ENCODE results near the gene POGK.

The POGK gene

DNA sequence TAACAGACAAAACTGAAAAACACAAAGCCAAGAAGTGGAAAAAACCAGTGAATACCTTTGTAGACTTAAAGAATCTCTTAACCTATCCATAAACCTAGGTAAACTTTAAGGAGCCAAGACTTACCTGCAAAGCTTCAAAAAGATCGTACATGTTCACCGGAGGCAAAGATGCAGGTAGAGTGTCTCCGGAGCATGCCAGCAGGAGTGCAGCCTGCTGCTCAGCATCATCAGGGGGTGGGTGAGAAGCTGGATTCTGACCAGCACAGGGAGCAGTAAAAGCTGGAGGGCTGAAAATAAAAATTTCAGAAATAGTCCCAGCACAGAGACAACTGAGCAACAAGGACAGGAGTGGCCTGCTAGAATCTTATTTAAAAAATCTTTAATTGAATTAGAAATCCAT lies 18.7 kb downstream of the POGK start:
- TF ChIP-seq, protein P1, sequence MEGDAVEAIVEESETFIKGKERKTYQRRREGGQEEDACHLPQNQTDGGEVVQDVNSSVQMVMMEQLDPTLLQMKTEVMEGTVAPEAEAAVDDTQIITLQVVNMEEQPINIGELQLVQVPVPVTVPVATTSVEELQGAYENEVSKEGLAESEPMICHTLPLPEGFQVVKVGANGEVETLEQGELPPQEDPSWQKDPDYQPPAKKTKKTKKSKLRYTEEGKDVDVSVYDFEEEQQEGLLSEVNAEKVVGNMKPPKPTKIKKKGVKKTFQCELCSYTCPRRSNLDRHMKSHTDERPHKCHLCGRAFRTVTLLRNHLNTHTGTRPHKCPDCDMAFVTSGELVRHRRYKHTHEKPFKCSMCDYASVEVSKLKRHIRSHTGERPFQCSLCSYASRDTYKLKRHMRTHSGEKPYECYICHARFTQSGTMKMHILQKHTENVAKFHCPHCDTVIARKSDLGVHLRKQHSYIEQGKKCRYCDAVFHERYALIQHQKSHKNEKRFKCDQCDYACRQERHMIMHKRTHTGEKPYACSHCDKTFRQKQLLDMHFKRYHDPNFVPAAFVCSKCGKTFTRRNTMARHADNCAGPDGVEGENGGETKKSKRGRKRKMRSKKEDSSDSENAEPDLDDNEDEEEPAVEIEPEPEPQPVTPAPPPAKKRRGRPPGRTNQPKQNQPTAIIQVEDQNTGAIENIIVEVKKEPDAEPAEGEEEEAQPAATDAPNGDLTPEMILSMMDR (conservative IDR thresholded peaks at IDR 0.05; ENCODE audit: low read length), result no peak
- DNase-seq (ENCODE audit: low read depth), result no peak

DNA sequence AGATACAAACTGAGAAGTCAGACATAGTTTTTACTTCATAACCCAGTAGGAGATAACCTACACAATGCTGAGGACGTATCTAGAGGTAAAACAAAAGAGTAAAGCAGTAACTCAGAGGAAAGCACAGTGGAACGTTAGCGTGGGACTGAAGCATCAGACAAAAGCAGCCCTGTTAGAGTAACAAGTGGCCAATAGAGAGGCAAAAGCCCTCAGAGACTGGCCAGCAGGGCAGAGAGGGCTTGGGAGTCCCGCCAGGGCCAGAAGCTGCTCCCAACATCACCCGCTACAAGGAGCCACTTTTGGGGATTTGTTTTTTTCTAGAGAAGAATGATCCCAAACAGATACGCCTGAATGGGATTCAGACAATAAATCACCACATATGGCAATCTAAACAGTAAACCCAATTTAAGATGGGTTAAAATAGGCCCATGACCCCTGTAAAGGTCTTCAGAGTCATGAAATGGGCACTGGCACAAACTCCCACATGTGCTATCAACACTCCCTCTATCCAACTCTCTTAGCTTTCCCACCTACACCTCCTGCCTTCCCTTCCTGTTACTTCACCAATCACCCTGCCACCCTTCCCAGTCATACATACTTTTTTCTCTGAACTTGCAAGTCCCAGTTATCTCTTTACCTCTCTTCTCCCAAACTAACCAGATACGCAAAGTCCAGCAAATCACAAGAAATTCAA lies 19.6 kb downstream of the POGK start:
- H3K4me3 ChIP-seq (ENCODE audit: low read length), result no peak overlapping the region
- no peak for DNase-seq (ENCODE audit: low read depth)
- TF ChIP-seq, protein P1 (conservative IDR thresholded peaks at IDR 0.05; ENCODE audit: low read length), result no peak

More for the DNA sequence above, 18.7 kb downstream of the POGK start:
- no peak overlapping the region for H3K4me3 ChIP-seq (ENCODE audit: low read length)

DNA sequence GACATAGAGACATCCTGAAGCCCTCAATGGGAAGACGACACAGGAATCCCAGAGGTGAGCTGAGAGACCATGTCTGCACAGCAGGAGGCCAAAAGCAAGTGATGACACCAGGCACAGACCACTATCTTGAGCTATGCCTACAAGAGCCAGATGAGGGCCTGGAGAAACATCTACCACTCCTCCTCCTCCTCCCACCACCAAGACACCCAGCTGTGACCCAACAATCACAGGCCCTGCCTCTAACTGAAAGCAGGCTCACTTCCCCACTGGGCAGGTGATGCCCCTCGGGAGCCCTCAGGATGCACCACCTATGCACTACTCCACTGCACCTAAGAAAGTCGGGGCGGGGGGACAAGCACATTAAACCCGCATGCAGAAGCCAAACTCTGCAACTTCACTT lies 20.3 kb downstream of the POGK start:
- H3K4me3 ChIP-seq (ENCODE audit: low read length), result no peak overlapping the region
- TF ChIP-seq, protein P1 (conservative IDR thresholded peaks at IDR 0.05; ENCODE audit: low read length), result no peak
- DNase-seq (ENCODE audit: low read depth), result no peak

DNA sequence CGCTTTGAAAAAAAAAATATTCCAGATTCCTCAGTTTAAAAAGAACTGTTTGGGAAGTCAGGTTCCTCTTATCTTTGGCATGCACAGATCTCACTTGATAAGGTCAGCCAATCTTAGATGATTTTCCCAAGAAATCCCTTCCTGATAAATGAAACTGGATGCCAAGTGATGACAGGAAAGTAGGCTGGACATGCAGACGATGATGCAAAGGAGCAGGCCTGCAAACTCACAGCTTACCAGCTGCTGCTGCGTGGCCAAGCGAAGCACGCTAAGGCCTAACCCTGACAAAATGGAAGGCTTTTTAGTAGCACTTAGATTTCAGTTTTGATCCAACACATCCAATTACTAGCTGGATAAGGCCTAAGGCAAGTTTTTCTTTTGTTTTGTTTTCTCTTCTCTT lies 26.7 kb downstream of the POGK start:
- no peak for DNase-seq (ENCODE audit: low read depth)
- TF ChIP-seq, protein P1 (conservative IDR thresholded peaks at IDR 0.05; ENCODE audit: low read length), result no peak

DNA sequence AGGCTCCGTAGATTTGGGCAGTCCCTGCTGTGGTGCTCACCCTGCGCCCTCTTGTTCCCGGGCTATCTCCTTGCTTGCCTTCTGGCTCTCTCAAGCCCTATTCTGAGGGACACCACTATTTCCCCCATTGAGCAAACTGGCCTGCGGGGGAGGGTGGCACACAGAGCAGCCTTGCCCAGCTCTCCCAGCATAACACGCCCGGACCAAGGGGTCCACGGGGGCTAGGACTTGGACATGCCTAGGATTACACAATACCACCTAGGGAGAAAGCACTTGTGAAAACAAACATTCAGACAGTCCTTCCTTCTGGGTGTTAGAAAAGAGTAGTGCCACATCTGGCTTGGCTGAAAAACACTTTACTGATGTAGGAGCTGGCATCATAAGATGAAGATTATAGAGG lies 29.4 kb downstream of the POGK start:
- DNase-seq (ENCODE audit: low read depth), result no peak
- no peak overlapping the region for H3K4me3 ChIP-seq (ENCODE audit: low read length)
- TF ChIP-seq, protein P1 (conservative IDR thresholded peaks at IDR 0.05; ENCODE audit: low read length), result no peak

More for the DNA sequence above, 26.7 kb downstream of the POGK start:
- H3K4me3 ChIP-seq (ENCODE audit: low read length), result no peak overlapping the region

DNA sequence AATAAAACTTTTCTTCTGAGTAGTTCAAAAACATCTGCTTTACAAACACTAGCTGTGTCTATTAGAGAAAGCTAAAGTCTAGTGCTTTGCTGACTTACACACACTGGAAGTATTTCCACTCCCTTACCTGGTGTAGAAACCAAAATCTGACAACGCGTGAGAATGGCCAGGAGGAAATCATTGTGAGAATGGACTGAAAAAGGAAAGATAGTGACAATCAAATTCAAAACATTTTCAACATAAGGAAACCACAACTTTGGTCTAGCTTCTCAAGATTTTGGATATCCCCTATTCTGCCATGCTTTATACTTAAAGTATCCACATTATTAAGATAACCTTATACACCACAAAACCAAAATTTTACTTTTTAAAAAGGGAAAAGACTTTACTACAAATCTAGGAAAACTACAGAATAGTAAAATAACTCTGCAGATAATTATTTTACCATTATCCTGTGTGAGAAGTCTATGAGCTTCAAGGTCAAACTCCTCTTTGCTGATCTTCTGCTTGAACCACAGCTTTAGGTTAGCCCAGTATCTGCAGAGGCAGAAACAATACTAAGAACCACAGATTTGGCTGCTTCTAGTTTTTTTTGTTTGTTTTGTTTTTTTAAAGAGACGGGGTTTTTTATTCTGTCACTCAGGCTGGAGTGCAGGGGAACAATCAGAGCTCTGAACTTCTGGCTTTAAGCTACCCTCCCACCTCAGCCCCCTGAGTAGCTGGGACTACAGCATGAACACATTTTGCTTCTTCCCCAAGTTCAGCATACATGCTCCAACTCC lies 30.2 kb downstream of the POGK start:
- H3K4me3 ChIP-seq (ENCODE audit: low read length), result no peak overlapping the region
- TF ChIP-seq, protein P1 (conservative IDR thresholded peaks at IDR 0.05; ENCODE audit: low read length), result no peak
- DNase-seq (ENCODE audit: low read depth), result no peak

DNA sequence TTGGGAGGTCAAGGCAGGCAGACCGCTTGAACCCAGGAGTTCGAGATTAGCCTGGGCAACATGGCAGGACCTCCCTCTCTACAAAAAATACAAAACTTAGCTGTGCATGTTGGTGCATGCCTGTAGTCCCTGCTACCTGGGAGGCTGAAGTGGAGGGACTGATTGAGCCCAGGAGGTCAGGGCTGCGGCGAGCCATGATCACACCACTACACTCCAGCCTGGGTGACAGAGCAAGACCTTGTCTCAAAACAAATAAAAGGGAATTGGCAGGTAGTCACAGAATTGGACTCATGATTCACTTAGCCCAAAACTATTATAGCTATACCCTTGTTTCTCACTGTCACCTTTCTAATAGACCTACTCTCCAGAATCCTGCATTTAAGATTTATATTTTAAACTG lies 31.3 kb downstream of the POGK start:
- DNase-seq (ENCODE audit: low read depth), result no peak
- no peak overlapping the region for H3K4me3 ChIP-seq (ENCODE audit: low read length)
- TF ChIP-seq, protein P1 (conservative IDR thresholded peaks at IDR 0.05; ENCODE audit: low read length), result no peak
